Kidney (tissue), 14 donors: ENCODE results near the gene PAK1IP1. TPM values are rescaled to one million over a fixed set of nuclear protein-coding genes. Genes with fewer than 3 reads are reported as not detected.
"Not testable (repeated sequence)": the region's sequence is repeated elsewhere in the genome, so short reads cannot be mapped to it uniquely, and the experiment has no call there.

Source experiments
- DNase-seq, 5 donors: peaks; one replicate each; pipeline ENCODE4 v3.0.0-alpha.2; 2013 to 2020
- FAIRE-seq: peaks from 2 replicates; lab custom pipeline; 2012; peaks lifted over from hg19 to GRCh38; lab: Jason Lieb, UNC
- H3K27ac ChIP-seq, 2 donors: one replicate each; pipeline ENCODE4 v1.7.0; 2013; ENCODE audit warnings: low read depth in 2 of 2, low read length in 2 of 2, inconsistent platforms in 1 of 2
- H3K27me3 ChIP-seq: one replicate; pipeline ENCODE4 v1.7.1; 2013; ENCODE audit warnings: low read length, inconsistent platforms; ENCODE audit not compliant: control insufficient read depth, insufficient read depth
- H3K36me3 ChIP-seq, 3 donors: one replicate each; pipeline versions ENCODE4 v1.7.0 to v1.7.1; 2013; ENCODE audit warnings: low read length in 3 of 3, control low read depth in 1 of 3, inconsistent platforms in 1 of 3; ENCODE audit not compliant: insufficient read depth in 3 of 3, control insufficient read depth in 2 of 3
- H3K4me1 ChIP-seq, 3 donors: one replicate each; pipeline versions ENCODE4 v1.7.0 to v1.7.1; 2013; ENCODE audit warnings: low read length in 3 of 3, inconsistent platforms in 1 of 3, low read depth in 1 of 3; ENCODE audit not compliant: control insufficient read depth in 2 of 3, insufficient read depth in 2 of 3
- H3K4me3 ChIP-seq, 3 donors: one replicate each; pipeline versions ENCODE4 v1.7.0 to v1.8.1; 2013; ENCODE audit warnings: low read length in 3 of 3, control low read depth in 1 of 3, inconsistent platforms in 1 of 3
- H3K9ac ChIP-seq, 3 donors: one replicate each; pipeline versions ENCODE4 v1.7.0 to v1.7.1; 2013; ENCODE audit warnings: low read length in 3 of 3, control low read depth in 1 of 3, inconsistent platforms in 1 of 3
- H3K9me3 ChIP-seq, 3 donors: one replicate each; pipeline versions ENCODE4 v1.7.0 to v1.7.1; 2013; ENCODE audit warnings: low read length in 3 of 3, control low read depth in 1 of 3, inconsistent platforms in 1 of 3; ENCODE audit not compliant: control insufficient read depth in 2 of 3, insufficient read depth in 1 of 3
- intact Hi-C: fragments of 100-400 bp; cut with DNase I; formaldehyde crosslinking; loops from one replicate; pipeline ENCODE4 v1.11.1; 2022
- polyA plus RNA-seq: library from polyadenylated mRNA; stranded (reverse); fragments of 350-450 nt; fragmentation: Illumina TruSeq; extraction: RNeasy Lipid Tissue Mini Kit (QIAGEN cat#74804); gene quantifications from one replicate; pipeline ENCODE4 v1.2.3, GENCODE V29; 2014; ENCODE audit warnings: low read depth, low replicate concordance; ENCODE audit not compliant: insufficient read depth
- total RNA-seq: library from RNA; stranded (reverse); fragmentation: NEBNext Ultra II Directional; extraction: Animal tissue kit (Norgen Biotek cat#: 25700); gene quantifications from one replicate; pipeline ENCODE4 v1.2.1, GENCODE V29; 2021
- TF ChIP-seq, protein P1 (sequence below): IDR thresholded peaks from 3 replicates; pipeline ENCODE4 v1.5.1; 2012; ENCODE audit warnings: mild to moderate bottlenecking, moderate library complexity, borderline replicate concordance; ENCODE audit not compliant: insufficient read depth; ENCODE audit errors: extremely low read depth
- donor health status: control.
- donor health status: control.
- donor health status: control.
- donor health status: control.
- donor health status: control.
- donor health status: DM: yes; HTN: yes; CAD: no.
- donor health status: Normal renal cell carcinoma (clear cell type).

PAK1IP1 gene
- total and polyA plus RNA-seq, 2 donors from 2014 or later = 11.2 to 11.6 TPM

DNA sequence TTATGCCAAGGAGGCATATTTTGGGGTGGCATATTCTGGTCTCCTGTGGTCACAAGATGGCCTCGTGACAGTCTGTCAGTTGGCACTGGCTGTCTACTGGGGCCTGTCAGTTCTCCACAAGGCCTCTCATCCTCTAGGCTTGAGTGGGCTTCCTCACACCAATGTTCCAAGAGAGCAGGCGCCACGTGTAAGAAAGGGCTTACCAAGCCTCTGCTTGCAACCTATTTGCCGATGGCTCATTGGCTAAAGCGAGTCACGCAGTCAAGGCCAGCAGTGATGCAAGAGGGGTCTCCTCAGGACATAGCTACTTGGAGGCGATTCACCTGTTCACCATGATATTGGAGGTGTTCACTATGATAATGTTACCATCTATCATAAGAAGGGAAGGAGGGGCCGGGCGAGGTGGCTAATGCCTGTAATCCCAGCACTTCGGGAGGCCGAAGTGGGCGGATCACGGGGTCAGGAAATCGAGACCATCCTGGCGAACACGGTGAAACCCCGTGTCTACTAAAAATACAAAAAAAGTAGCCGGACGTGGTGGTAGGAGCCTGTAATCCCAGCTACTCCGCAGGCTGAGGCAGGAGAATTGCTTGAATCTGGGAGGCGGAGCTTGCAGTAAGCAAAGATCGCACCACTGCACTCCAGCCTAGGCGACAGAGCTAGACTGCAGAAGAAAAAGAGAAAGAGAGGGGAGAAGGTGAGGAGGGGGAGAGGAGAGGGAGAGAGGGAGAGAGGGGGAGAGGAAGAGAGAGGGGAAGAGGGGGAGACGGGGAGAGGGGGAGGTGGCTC is 35.7 kb upstream of the PAK1IP1 start:
- DNase-seq (peak in 1 of 5 donors; percentile 15), FAIRE-seq (no peak)
- H3K4me1 ChIP-seq = no peaks in the 10 kb centered on the region
- intact Hi-C loops = no loop called here
- H3K9ac ChIP-seq = no peak overlapping the region
- no peaks in the 10 kb centered on the region for H3K9me3 ChIP-seq
- TF ChIP-seq, protein P1, sequence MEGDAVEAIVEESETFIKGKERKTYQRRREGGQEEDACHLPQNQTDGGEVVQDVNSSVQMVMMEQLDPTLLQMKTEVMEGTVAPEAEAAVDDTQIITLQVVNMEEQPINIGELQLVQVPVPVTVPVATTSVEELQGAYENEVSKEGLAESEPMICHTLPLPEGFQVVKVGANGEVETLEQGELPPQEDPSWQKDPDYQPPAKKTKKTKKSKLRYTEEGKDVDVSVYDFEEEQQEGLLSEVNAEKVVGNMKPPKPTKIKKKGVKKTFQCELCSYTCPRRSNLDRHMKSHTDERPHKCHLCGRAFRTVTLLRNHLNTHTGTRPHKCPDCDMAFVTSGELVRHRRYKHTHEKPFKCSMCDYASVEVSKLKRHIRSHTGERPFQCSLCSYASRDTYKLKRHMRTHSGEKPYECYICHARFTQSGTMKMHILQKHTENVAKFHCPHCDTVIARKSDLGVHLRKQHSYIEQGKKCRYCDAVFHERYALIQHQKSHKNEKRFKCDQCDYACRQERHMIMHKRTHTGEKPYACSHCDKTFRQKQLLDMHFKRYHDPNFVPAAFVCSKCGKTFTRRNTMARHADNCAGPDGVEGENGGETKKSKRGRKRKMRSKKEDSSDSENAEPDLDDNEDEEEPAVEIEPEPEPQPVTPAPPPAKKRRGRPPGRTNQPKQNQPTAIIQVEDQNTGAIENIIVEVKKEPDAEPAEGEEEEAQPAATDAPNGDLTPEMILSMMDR = no peak
- H3K36me3 ChIP-seq = no peaks in the 10 kb centered on the region
- H3K27ac ChIP-seq = no peak overlapping the region
- H3K4me3 ChIP-seq = no peak overlapping the region
- H3K27me3 ChIP-seq = no peaks in the 10 kb centered on the region

- TF ChIP-seq, protein P1 = no peak
- H3K9me3 ChIP-seq = peaks cover 0 to 6% (median 0%) of the 10 kb centered on the region in 3 donors
- H3K27me3 ChIP-seq = no peaks in the 10 kb centered on the region
- no peaks in the 10 kb centered on the region for H3K36me3 ChIP-seq
- intact Hi-C loops = no loop called here
- H3K4me1 ChIP-seq = no peaks in the 10 kb centered on the region
- H3K4me3 ChIP-seq = no peak overlapping the region
- peak in 3 of 5 donors; percentile 22 to 66 (median 39) for DNase-seq
- no peak for FAIRE-seq
- H3K27ac ChIP-seq = no peak overlapping the region
- no peak overlapping the region for H3K9ac ChIP-seq
Observed at GRCh38 chr6:10659699-10660348, 34.9 kb upstream of the PAK1IP1 start.

GRCh38 chr6:10660431-10661191 is 34.2 kb upstream of the PAK1IP1 start:
- H3K36me3 ChIP-seq, H3K4me3 ChIP-seq, H3K27me3 ChIP-seq, DNase-seq, H3K9me3 ChIP-seq, intact Hi-C loops, FAIRE-seq, H3K9ac ChIP-seq, H3K4me1 ChIP-seq, H3K27ac ChIP-seq: not testable (repeated sequence)

GRCh38 chr6:10662207-10662606 is 32.6 kb upstream of the PAK1IP1 start:
- H3K4me3 ChIP-seq = no peak overlapping the region
- no peaks in the 10 kb centered on the region for H3K36me3 ChIP-seq
- no peak overlapping the region for H3K27ac ChIP-seq
- TF ChIP-seq, protein P1 = no peak
- intact Hi-C loops = no loop called here
- H3K9me3 ChIP-seq = peaks cover 0 to 6% (median 0%) of the 10 kb centered on the region in 3 donors
- no peaks in the 10 kb centered on the region for H3K27me3 ChIP-seq
- no peak for FAIRE-seq
- DNase-seq = no peak
- H3K9ac ChIP-seq = no peak overlapping the region
- H3K4me1 ChIP-seq = no peaks in the 10 kb centered on the region
